A549 (cell line): Measurements from ENCODE around the gene TMEM59L.

Source experiments
- HOXA7 ChIP-seq: fragments of 250-450 bp; sonication (Bioruptor Pico); IDR thresholded peaks from 2 replicates; pipeline ENCODE4 v1.5.0; 2020; ENCODE audit warnings: mild to moderate bottlenecking, moderate library complexity
- MAX ChIP-seq: IDR thresholded peaks from 2 replicates; pipeline ENCODE4 v1.6.1; 2012

GRCh38 chr19:18566953-18567352, 45.7 kb upstream of the TMEM59L start:
- TF ChIP-seq HOXA7 (CRISPR knock-in tag): no peak
- no peak for TF ChIP-seq MAX
